A549 (cell line): ENCODE data around the gene SOX14. TPM values are rescaled to one million over a fixed set of nuclear protein-coding genes. Genes with fewer than 3 reads are reported as not detected.

ENCODE experiments used
- ATAC-seq, 2 experiments: fragments of 200-7000 bp in 1 of 2; fragments of >200 bp in 1 of 2; cut with Nextera tagmentation in 1 of 2; cut with Tn5 transposase in 1 of 2; 3 replicates each; pipeline versions ENCODE4 v1.8.0 to v1.9.1; 2018 to 2020; ENCODE audit warnings: mild to moderate bottlenecking in 1 of 2, moderate library complexity in 1 of 2
- CTCF ChIA-PET: fragments of 300-600 bp; sonication (Branson Sonifier 250); formaldehyde crosslinking; extraction: SDS; loops from one replicate; lab custom pipeline; 2021; ENCODE audit warnings: antibody characterized with exemption, inconsistent platforms; lab: Yijun Ruan, JAX
- POLR2A ChIA-PET: fragments of 350-600 bp; formaldehyde crosslinking; extraction: SDS; loops from one replicate; lab custom pipeline; 2021; ENCODE audit warnings: antibody characterized with exemption, inconsistent platforms; lab: Yijun Ruan, JAX
- DNase-seq, 2 experiments: peaks; one replicate each; pipeline versions ENCODE4 v3.0.0 to v3.0.0-alpha.2; 2011 to 2016; ENCODE audit warnings: low read depth in 1 of 2, low spot score in 1 of 2
- FAIRE-seq: peaks from 2 replicates; lab custom pipeline; 2011; peaks lifted over from hg19 to GRCh38; lab: Jason Lieb, UNC
- H3K27ac ChIP-seq, 2 experiments: fragments of >200 bp; sonication (Bioruptor Twin); formaldehyde crosslinking; 3 replicates each; pipeline ENCODE4 v1.5.1; 2016 to 2017
- H3K4me1 ChIP-seq: fragments of >200 bp; sonication (Bioruptor Twin); formaldehyde crosslinking; 3 replicates; pipeline ENCODE4 v1.6.1; 2016
- H3K4me2 ChIP-seq: fragments of >200 bp; sonication (Bioruptor Twin); formaldehyde crosslinking; 3 replicates; pipeline ENCODE4 v1.6.1; 2016
- H3K4me3 ChIP-seq: fragments of >200 bp; sonication (Bioruptor Twin); formaldehyde crosslinking; 3 replicates; pipeline ENCODE4 v1.5.1; 2016
- H3K9me3 ChIP-seq: fragments of >200 bp; sonication (Bioruptor Twin); formaldehyde crosslinking; 3 replicates; pipeline ENCODE4 v1.6.1; 2016
- BHLHE40 ChIP-seq: IDR thresholded peaks from 2 replicates; pipeline ENCODE4 v1.6.1; 2012; ENCODE audit warnings: low read depth, low read length, inconsistent platforms
- CBX2 ChIP-seq: fragments of 200-600 bp; sonication (generic); IDR thresholded peaks from 2 replicates; pipeline ENCODE4 v1.6.1; 2016; ENCODE audit warnings: low read depth, mild to moderate bottlenecking, borderline replicate concordance
- CEBPB ChIP-seq, 2 experiments: fragments of >200 bp in 1 of 2; sonication (Bioruptor Twin) in 1 of 2; formaldehyde crosslinking in 1 of 2; IDR thresholded peaks; 2 replicates each; pipeline ENCODE4 v1.6.1; 2012 to 2016
- CHD2 ChIP-seq: fragments of 150-350 bp; IDR thresholded peaks from 2 replicates; pipeline ENCODE4 v1.6.1; 2014; ENCODE audit warnings: low read length; ENCODE audit not compliant: partially characterized antibody
- EP300 ChIP-seq, 2 experiments: fragments of >200 bp; sonication (Bioruptor Twin); formaldehyde crosslinking; IDR thresholded peaks; 2 replicates in 1 of 2; 3 replicates in 1 of 2; pipeline ENCODE4 v1.6.1; 2016 to 2017
- FOSL2 ChIP-seq, 2 experiments: fragments of 450-650 bp in 1 of 2; fragments of >200 bp in 1 of 2; sonication (Bioruptor Twin) in 1 of 2; formaldehyde crosslinking; IDR thresholded peaks; 2 replicates each; pipeline versions ENCODE4 v1.5.0 to v1.6.1; 2016 to 2020; ENCODE audit warnings: mild to moderate bottlenecking in 1 of 2, moderate library complexity in 1 of 2
- GATA3 ChIP-seq: IDR thresholded peaks from 2 replicates; pipeline ENCODE4 v1.6.1; 2012; ENCODE audit warnings: borderline replicate concordance
- KDM5A ChIP-seq: fragments of 200-600 bp; sonication (generic); IDR thresholded peaks from 2 replicates; pipeline ENCODE4 v1.6.1; 2016; ENCODE audit warnings: antibody characterized with exemption, mild to moderate bottlenecking
- MAX ChIP-seq: IDR thresholded peaks from 2 replicates; pipeline ENCODE4 v1.6.1; 2012
- MAZ ChIP-seq: fragments of 150-350 bp; IDR thresholded peaks from 2 replicates; pipeline ENCODE4 v1.6.1; 2014; ENCODE audit warnings: antibody characterized with exemption, low read depth, low read length, borderline replicate concordance
- MYC ChIP-seq: IDR thresholded peaks from 2 replicates; pipeline ENCODE4 v1.6.1; 2012; ENCODE audit warnings: mild to moderate bottlenecking, inconsistent platforms, low read length, improper control_type of control experiment, borderline replicate concordance
- NPAS2 ChIP-seq: fragments of 250-450 bp; sonication (Bioruptor Pico); IDR thresholded peaks from 2 replicates; pipeline ENCODE4 v1.8.0; 2022; ENCODE audit warnings: mild to moderate bottlenecking, moderate library complexity, borderline replicate concordance
- PBX3 ChIP-seq: IDR thresholded peaks from 2 replicates; pipeline ENCODE4 v1.6.1; 2012
- RARB ChIP-seq: fragments of 250-450 bp; sonication (Bioruptor Pico); IDR thresholded peaks from 2 replicates; pipeline ENCODE4 v1.8.0; 2021; ENCODE audit warnings: mild to moderate bottlenecking, moderate library complexity
- RCOR1 ChIP-seq: fragments of 150-350 bp; IDR thresholded peaks from 2 replicates; pipeline ENCODE4 v1.6.1; 2014; ENCODE audit warnings: antibody characterized with exemption, low read length, low read depth
- REST ChIP-seq: fragments of 200-600 bp; sonication (generic); IDR thresholded peaks from 2 replicates; pipeline ENCODE4 v1.6.1; 2016; ENCODE audit warnings: antibody characterized with exemption, mild to moderate bottlenecking, moderate library complexity
- RFX5 ChIP-seq: fragments of 450-650 bp; IDR thresholded peaks from 2 replicates; pipeline ENCODE4 v1.7.1; 2014; ENCODE audit warnings: antibody characterized with exemption, mild to moderate bottlenecking, moderate library complexity
- SMC3 ChIP-seq: fragments of >200 bp; sonication (Bioruptor Twin); formaldehyde crosslinking; IDR thresholded peaks from 3 replicates; pipeline ENCODE4 v1.6.1; 2018; ENCODE audit warnings: inconsistent platforms
- TP53 ChIP-seq: fragments of 250-450 bp; sonication (Bioruptor Pico); IDR thresholded peaks from 2 replicates; pipeline ENCODE4 v1.5.0; 2021; ENCODE audit warnings: mild to moderate bottlenecking, moderate library complexity
- ZFP36 ChIP-seq: fragments of 450-650 bp; IDR thresholded peaks from 2 replicates; pipeline ENCODE4 v1.6.1; 2014; ENCODE audit warnings: borderline replicate concordance; ENCODE audit not compliant: partially characterized antibody
- ZNF302 ChIP-seq: fragments of 250-450 bp; sonication (Bioruptor Pico); IDR thresholded peaks from 2 replicates; pipeline ENCODE4 v1.9.0; 2021; ENCODE audit warnings: inconsistent platforms, mild to moderate bottlenecking, moderate library complexity
- WGBS: methylation state at CpG from one replicate; pipeline ENCODE4 v1.1.6; 2017; ENCODE audit errors: missing lambda C conversion rate; 5-methylcytosine and 5-hydroxymethylcytosine counted together
- polyA plus RNA-seq, 4 experiments: library from polyadenylated mRNA; depleted of rRNA in 3 of 4; stranded (reverse); fragments of >200 nt; fragmentation: RNase III in 1 of 4; extraction: RNeasy Plus Mini Kit Qiagen cat#74134 plus additional on column Dnase treatment in 1 of 4; gene quantifications; 2 replicates in 3 of 4; 3 replicates in 1 of 4; pipeline ENCODE4 v1.2.3, GENCODE V29; 2011 to 2017

Gene SOX14
- polyA plus RNA-seq, 2 of the 4 experiments (the other 2 are of a cell fraction) = not detected

GRCh38 chr3:137770835-137771399 lies 6.8 kb downstream of the SOX14 start:
- peak; percentile 60 to 64; a peak in 4 of 6 replicates for ATAC-seq

GRCh38 chr3:137771401-137772213 lies 7.5 kb downstream of the SOX14 start:
- TF ChIP-seq PBX3 (no peak), MYC (no peak), RCOR1 (no peak), ZFP36 (no peak), MAX (no peak), TP53 (CRISPR knock-in tag) (no peak), GATA3 (no peak), SMC3 (no peak), EP300 (IDR thresholded peaks at IDR 0.05) (no peak), REST (no peak), RARB (CRISPR knock-in tag) (no peak), CBX2 (no peak), KDM5A (no peak)
- no peak overlapping the region for H3K27ac ChIP-seq
- FAIRE-seq = no peak
- no peak for DNase-seq
- H3K4me1 ChIP-seq = peaks cover 14% of the 10 kb centered on the region; the same call in 1 of the 3 replicates
- peak overlapping the region; percentile 33 for H3K4me3 ChIP-seq
- WGBS = 9% methylated on average over 46 of the region's 53 CpGs
- ChIA-PET POLR2A (no interaction called here), CTCF (no interaction called here)
- ATAC-seq = peak in 1 of 2 experiments; percentile 46; a peak in 3 of 6 replicates
- H3K4me2 ChIP-seq = peak overlapping the region; percentile 75
- H3K9me3 ChIP-seq = no peaks in the 10 kb centered on the region

More at GRCh38 chr3:137770835-137771399, 6.8 kb downstream of the SOX14 start:
- POLR2A ChIA-PET = no interaction called here
- H3K9me3 ChIP-seq = no peaks in the 10 kb centered on the region
- TF ChIP-seq RFX5 (no peak), BHLHE40 (no peak), ZNF302 (CRISPR knock-in tag) (no peak), FOSL2 (IDR thresholded peaks at IDR 0.05) (no peak), FOSL2 (CRISPR knock-in tag; IDR thresholded peaks at IDR 0.05) (no peak), TP53 (CRISPR knock-in tag) (no peak), CHD2 (no peak), MAZ (no peak), CEBPB (IDR thresholded peaks at IDR 0.05) (no peak), NPAS2 (CRISPR knock-in tag) (no peak)
- no peak overlapping the region for H3K27ac ChIP-seq
- peaks cover 14% of the 10 kb centered on the region; the same call in 1 of the 3 replicates for H3K4me1 ChIP-seq
- H3K4me3 ChIP-seq = peak overlapping the region; percentile 33
- CTCF ChIA-PET = no interaction called here
- DNase-seq (no peak), FAIRE-seq (no peak)
- WGBS = 6% methylated on average over 10 of the region's 45 CpGs
- peak overlapping the region; percentile 75 for H3K4me2 ChIP-seq
